ENCODE data around the gene TMEM131L.

The TMEM131L gene

DNA sequence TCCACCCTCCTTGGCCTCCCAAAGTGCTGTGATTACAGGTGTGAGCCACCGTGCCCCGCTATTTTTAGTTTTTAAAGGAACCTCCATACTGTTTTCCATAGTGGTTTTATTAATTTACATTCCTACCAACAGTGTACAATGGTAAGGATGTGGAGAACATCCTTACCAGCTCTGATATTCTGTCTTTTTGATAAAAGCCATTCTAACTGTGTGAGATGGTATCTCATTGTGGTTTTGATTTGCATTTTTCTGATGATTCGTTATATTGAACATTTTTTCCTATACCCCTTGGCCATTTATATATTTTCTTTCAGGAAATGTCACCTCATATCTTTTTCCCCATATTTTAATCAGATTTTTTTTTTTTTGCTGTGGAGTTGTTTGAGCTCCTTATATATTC, 203.7 kb downstream of the TMEM131L start:
- no peaks in the 10 kb centered on the region for H3K9me3 ChIP-seq (ENCODE audit: low read length)
- TF ChIP-seq EZH2 (IDR thresholded peaks at IDR 0.05; ENCODE audit: borderline replicate concordance, low read length) = no peak

DNA sequence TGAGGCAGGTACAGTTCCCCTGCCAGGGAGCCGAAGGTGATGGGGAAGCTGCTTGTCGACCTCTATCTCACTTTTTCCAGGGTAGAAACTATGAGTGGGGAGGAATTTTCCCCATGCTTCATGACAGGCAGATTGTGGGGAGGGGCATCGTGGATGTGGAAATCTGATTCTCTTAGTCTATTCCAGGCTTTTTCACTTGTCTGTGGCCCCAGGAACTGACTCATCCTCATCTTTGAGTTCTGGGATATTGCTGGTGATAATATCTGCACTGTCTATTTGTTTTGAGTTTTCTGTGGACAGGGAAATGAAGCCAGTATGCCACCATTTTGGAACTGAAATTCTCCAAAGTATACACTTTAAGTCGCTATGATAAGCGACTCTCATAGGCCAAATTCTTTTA, 210.3 kb downstream of the TMEM131L start:
- no peak overlapping the region for H3K4me2 ChIP-seq (ENCODE audit: low read length)
- H2AFZ ChIP-seq (ENCODE audit: low read length) = no peak overlapping the region
- no peak overlapping the region for H3K9ac ChIP-seq (ENCODE audit: low read length)
- no peaks in the 10 kb centered on the region for H4K20me1 ChIP-seq (ENCODE audit: insufficient read depth, low read length)
- H3K9me2 ChIP-seq (ENCODE audit: low read depth, low read length) = no peaks in the 10 kb centered on the region
- H3K27ac ChIP-seq (ENCODE audit: low read depth, low read length, poor library complexity, severe bottlenecking) = no peak overlapping the region
- no peak for TF ChIP-seq EZH2 (IDR thresholded peaks at IDR 0.05; ENCODE audit: borderline replicate concordance, low read length)
- TF ChIP-seq, protein P1, sequence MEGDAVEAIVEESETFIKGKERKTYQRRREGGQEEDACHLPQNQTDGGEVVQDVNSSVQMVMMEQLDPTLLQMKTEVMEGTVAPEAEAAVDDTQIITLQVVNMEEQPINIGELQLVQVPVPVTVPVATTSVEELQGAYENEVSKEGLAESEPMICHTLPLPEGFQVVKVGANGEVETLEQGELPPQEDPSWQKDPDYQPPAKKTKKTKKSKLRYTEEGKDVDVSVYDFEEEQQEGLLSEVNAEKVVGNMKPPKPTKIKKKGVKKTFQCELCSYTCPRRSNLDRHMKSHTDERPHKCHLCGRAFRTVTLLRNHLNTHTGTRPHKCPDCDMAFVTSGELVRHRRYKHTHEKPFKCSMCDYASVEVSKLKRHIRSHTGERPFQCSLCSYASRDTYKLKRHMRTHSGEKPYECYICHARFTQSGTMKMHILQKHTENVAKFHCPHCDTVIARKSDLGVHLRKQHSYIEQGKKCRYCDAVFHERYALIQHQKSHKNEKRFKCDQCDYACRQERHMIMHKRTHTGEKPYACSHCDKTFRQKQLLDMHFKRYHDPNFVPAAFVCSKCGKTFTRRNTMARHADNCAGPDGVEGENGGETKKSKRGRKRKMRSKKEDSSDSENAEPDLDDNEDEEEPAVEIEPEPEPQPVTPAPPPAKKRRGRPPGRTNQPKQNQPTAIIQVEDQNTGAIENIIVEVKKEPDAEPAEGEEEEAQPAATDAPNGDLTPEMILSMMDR (IDR thresholded peaks at IDR 0.05; ENCODE audit: low read length) = no peak
- no peaks in the 10 kb centered on the region for H3K4me1 ChIP-seq (ENCODE audit: insufficient read depth, low read length, severe bottlenecking)
- no peaks in the 10 kb centered on the region for H3K79me2 ChIP-seq (ENCODE audit: insufficient read depth, low read length)
- no peaks in the 10 kb centered on the region for H3K36me3 ChIP-seq (ENCODE audit: insufficient read depth, low read length)
- H3K27me3 ChIP-seq (ENCODE audit: insufficient read depth, low read length) = no peaks in the 10 kb centered on the region; the same call in 1 of the 2 replicates
- H3F3A ChIP-seq (ENCODE audit: insufficient read depth, low read length) = no peaks in the 10 kb centered on the region
- H3K9me3 ChIP-seq (ENCODE audit: low read length) = peaks cover 4% of the 10 kb centered on the region; the same call in 1 of the 2 replicates
- no peak overlapping the region for H3K4me3 ChIP-seq (ENCODE audit: low read depth, low read length, poor library complexity, severe bottlenecking)

More for the DNA sequence above, 203.7 kb downstream of the TMEM131L start:
- H3K36me3 ChIP-seq (ENCODE audit: insufficient read depth, low read length) = no peaks in the 10 kb centered on the region
- no peaks in the 10 kb centered on the region for H3K9me2 ChIP-seq (ENCODE audit: low read depth, low read length)
- H2AFZ ChIP-seq (ENCODE audit: low read length) = no peak overlapping the region
- H3F3A ChIP-seq (ENCODE audit: insufficient read depth, low read length) = no peaks in the 10 kb centered on the region
- no peak overlapping the region for H3K27ac ChIP-seq (ENCODE audit: low read depth, low read length, poor library complexity, severe bottlenecking)
- no peaks in the 10 kb centered on the region; the same call in 1 of the 2 replicates for H3K27me3 ChIP-seq (ENCODE audit: insufficient read depth, low read length)
- H3K4me1 ChIP-seq (ENCODE audit: insufficient read depth, low read length, severe bottlenecking) = no peaks in the 10 kb centered on the region
- H3K9ac ChIP-seq (ENCODE audit: low read length) = no peak overlapping the region
- no peaks in the 10 kb centered on the region for H3K79me2 ChIP-seq (ENCODE audit: insufficient read depth, low read length)
- no peak overlapping the region for H3K4me2 ChIP-seq (ENCODE audit: low read length)
- no peaks in the 10 kb centered on the region for H4K20me1 ChIP-seq (ENCODE audit: insufficient read depth, low read length)
- H3K4me3 ChIP-seq (ENCODE audit: low read depth, low read length, poor library complexity, severe bottlenecking) = no peak overlapping the region

- Histone ChIP-seq H3K27me3 (ENCODE audit: insufficient read depth, low read length) (no peaks in the 10 kb centered on the region; the same call in 1 of the 2 replicates), H3K4me2 (ENCODE audit: low read length) (no peak overlapping the region), H4K20me1 (ENCODE audit: insufficient read depth, low read length) (no peaks in the 10 kb centered on the region), H3K27ac (ENCODE audit: low read depth, low read length, poor library complexity, severe bottlenecking) (no peak overlapping the region), H3K4me3 (ENCODE audit: low read depth, low read length, poor library complexity, severe bottlenecking) (no peak overlapping the region), H3K9ac (ENCODE audit: low read length) (no peak overlapping the region), H3K9me2 (ENCODE audit: low read depth, low read length) (no peaks in the 10 kb centered on the region), H3F3A (ENCODE audit: insufficient read depth, low read length) (no peaks in the 10 kb centered on the region), H2AFZ (ENCODE audit: low read length) (no peak overlapping the region), H3K9me3 (ENCODE audit: low read length) (peaks cover 4% of the 10 kb centered on the region; the same call in 1 of the 2 replicates), H3K36me3 (ENCODE audit: insufficient read depth, low read length) (no peaks in the 10 kb centered on the region), H3K79me2 (ENCODE audit: insufficient read depth, low read length) (no peaks in the 10 kb centered on the region), H3K4me1 (ENCODE audit: insufficient read depth, low read length, severe bottlenecking) (no peaks in the 10 kb centered on the region)
- TF ChIP-seq EZH2 (IDR thresholded peaks at IDR 0.05; ENCODE audit: borderline replicate concordance, low read length) = no peak
These were observed 210.8 kb downstream of the TMEM131L start for GRCh38 chr4:153676984-153677383.

GRCh38 chr4:153679486-153679885, 213.3 kb downstream of the TMEM131L start:
- no peaks in the 10 kb centered on the region for H3K79me2 ChIP-seq (ENCODE audit: insufficient read depth, low read length)
- H3F3A ChIP-seq (ENCODE audit: insufficient read depth, low read length) = no peaks in the 10 kb centered on the region
- no peak overlapping the region for H3K4me3 ChIP-seq (ENCODE audit: low read depth, low read length, poor library complexity, severe bottlenecking)
- TF ChIP-seq EZH2 (IDR thresholded peaks at IDR 0.05; ENCODE audit: borderline replicate concordance, low read length) = no peak
- TF ChIP-seq, protein P1 (IDR thresholded peaks at IDR 0.05; ENCODE audit: low read length) = no peak; the same call in 1 of the 2 replicates
- no peaks in the 10 kb centered on the region for H3K36me3 ChIP-seq (ENCODE audit: insufficient read depth, low read length)
- no peak overlapping the region for H3K9ac ChIP-seq (ENCODE audit: low read length)
- no peaks in the 10 kb centered on the region for H3K9me2 ChIP-seq (ENCODE audit: low read depth, low read length)
- no peaks in the 10 kb centered on the region; the same call in 1 of the 2 replicates for H3K27me3 ChIP-seq (ENCODE audit: insufficient read depth, low read length)
- H3K9me3 ChIP-seq (ENCODE audit: low read length) = peaks cover 4% of the 10 kb centered on the region; the same call in 1 of the 2 replicates
- H4K20me1 ChIP-seq (ENCODE audit: insufficient read depth, low read length) = no peaks in the 10 kb centered on the region
- H2AFZ ChIP-seq (ENCODE audit: low read length) = no peak overlapping the region
- no peak overlapping the region for H3K27ac ChIP-seq (ENCODE audit: low read depth, low read length, poor library complexity, severe bottlenecking)
- no peak overlapping the region for H3K4me2 ChIP-seq (ENCODE audit: low read length)
- peaks cover 9% of the 10 kb centered on the region for H3K4me1 ChIP-seq (ENCODE audit: insufficient read depth, low read length, severe bottlenecking)

Data from OCI-LY1 (cell line).